Neutrophil (primary cell): Measurements from ENCODE around the gene PPP2R5D.

Source experiments
- H3K27ac ChIP-seq: fragments of 200-600 bp; sonication (generic); 2 replicates; pipeline ENCODE4 v1.5.1; 2016; ENCODE audit warnings: mild to moderate bottlenecking, moderate library complexity
- H3K27me3 ChIP-seq: fragments of 200-600 bp; sonication (generic); 2 replicates; pipeline ENCODE4 v1.6.0; 2016; ENCODE audit warnings: mild to moderate bottlenecking
- H3K36me3 ChIP-seq: fragments of 200-600 bp; sonication (generic); 2 replicates; pipeline ENCODE4 v1.5.1; 2017
- H3K4me1 ChIP-seq, 2 experiments: fragments of 200-600 bp in 1 of 2; sonication (generic) in 1 of 2; 1 replicate in 1 of 2; 2 replicates in 1 of 2; pipeline versions ENCODE4 v1.5.1 to v1.6.1; 2013 to 2016; ENCODE audit warnings: low read depth in 1 of 2, low read length in 1 of 2, mild to moderate bottlenecking in 1 of 2, moderate library complexity in 1 of 2; ENCODE audit not compliant: control insufficient read depth in 1 of 2, insufficient read depth in 1 of 2
- H3K4me3 ChIP-seq, 2 experiments: fragments of 200-600 bp in 1 of 2; sonication (generic) in 1 of 2; 1 replicate in 1 of 2; 2 replicates in 1 of 2; pipeline ENCODE4 v1.5.1; 2013 to 2016; ENCODE audit warnings: low read depth in 1 of 2, low read length in 1 of 2, mild to moderate bottlenecking in 1 of 2, moderate library complexity in 1 of 2
- H3K9me3 ChIP-seq: fragments of 200-600 bp; sonication (generic); 2 replicates; pipeline ENCODE4 v1.5.1; 2016
- CTCF ChIP-seq: fragments of 200-600 bp; sonication (generic); IDR thresholded peaks from 2 replicates; pipeline ENCODE4 v1.5.1; 2016; ENCODE audit warnings: antibody characterized with exemption

The PPP2R5D gene

GRCh38 chr6:42962096-42962495 is 22.3 kb upstream of the PPP2R5D start:
- Histone ChIP-seq H3K9me3 (no peaks in the 10 kb centered on the region), H3K27ac (no peak overlapping the region), H3K36me3 (peaks cover 53% of the 10 kb centered on the region), H3K27me3 (peaks cover 35% of the 10 kb centered on the region), H3K4me1 (peaks cover 14% of the 10 kb centered on the region in 2 experiments), H3K4me3 (no peak overlapping the region)
- no peak for TF ChIP-seq CTCF

GRCh38 chr6:42962502-42963178 is 21.7 kb upstream of the PPP2R5D start:
- H3K27me3 ChIP-seq = peaks cover 35% of the 10 kb centered on the region
- no peak overlapping the region for H3K27ac ChIP-seq
- no peak for TF ChIP-seq CTCF
- no peak overlapping the region for H3K4me3 ChIP-seq
- peaks cover 14% of the 10 kb centered on the region in 2 experiments for H3K4me1 ChIP-seq
- peaks cover 58% of the 10 kb centered on the region for H3K36me3 ChIP-seq
- H3K9me3 ChIP-seq = no peaks in the 10 kb centered on the region

GRCh38 chr6:42963179-42963854 is 21.1 kb upstream of the PPP2R5D start:
- peaks cover 14% of the 10 kb centered on the region in 2 experiments for H3K4me1 ChIP-seq
- H3K27me3 ChIP-seq = peaks cover 35% of the 10 kb centered on the region
- no peak overlapping the region for H3K27ac ChIP-seq
- peaks cover 65% of the 10 kb centered on the region for H3K36me3 ChIP-seq
- H3K9me3 ChIP-seq = no peaks in the 10 kb centered on the region
- TF ChIP-seq CTCF = no peak
- H3K4me3 ChIP-seq = no peak overlapping the region

GRCh38 chr6:42963855-42964605 is 20.3 kb upstream of the PPP2R5D start:
- Histone ChIP-seq H3K9me3 (no peaks in the 10 kb centered on the region), H3K4me3 (no peak overlapping the region), H3K4me1 (peaks cover 14% of the 10 kb centered on the region in 2 experiments), H3K36me3 (peaks cover 72% of the 10 kb centered on the region), H3K27me3 (peaks cover 31% of the 10 kb centered on the region), H3K27ac (no peak overlapping the region)
- no peak for TF ChIP-seq CTCF

- TF ChIP-seq CTCF = no peak
- Histone ChIP-seq H3K4me1 (no peaks in the 10 kb centered on the region), H3K36me3 (peaks cover 88% of the 10 kb centered on the region), H3K27ac (no peak overlapping the region), H3K9me3 (no peaks in the 10 kb centered on the region), H3K4me3 (no peak overlapping the region), H3K27me3 (peaks cover 6% of the 10 kb centered on the region)
Observed at GRCh38 chr6:42966571-42966970, 17.8 kb upstream of the PPP2R5D start.
